Measurements from ENCODE around the gene STAP2.
"Not testable (repeated sequence)": the region's sequence is repeated elsewhere in the genome, so short reads cannot be mapped to it uniquely, and the experiment has no call there.

The STAP2 gene

DNA sequence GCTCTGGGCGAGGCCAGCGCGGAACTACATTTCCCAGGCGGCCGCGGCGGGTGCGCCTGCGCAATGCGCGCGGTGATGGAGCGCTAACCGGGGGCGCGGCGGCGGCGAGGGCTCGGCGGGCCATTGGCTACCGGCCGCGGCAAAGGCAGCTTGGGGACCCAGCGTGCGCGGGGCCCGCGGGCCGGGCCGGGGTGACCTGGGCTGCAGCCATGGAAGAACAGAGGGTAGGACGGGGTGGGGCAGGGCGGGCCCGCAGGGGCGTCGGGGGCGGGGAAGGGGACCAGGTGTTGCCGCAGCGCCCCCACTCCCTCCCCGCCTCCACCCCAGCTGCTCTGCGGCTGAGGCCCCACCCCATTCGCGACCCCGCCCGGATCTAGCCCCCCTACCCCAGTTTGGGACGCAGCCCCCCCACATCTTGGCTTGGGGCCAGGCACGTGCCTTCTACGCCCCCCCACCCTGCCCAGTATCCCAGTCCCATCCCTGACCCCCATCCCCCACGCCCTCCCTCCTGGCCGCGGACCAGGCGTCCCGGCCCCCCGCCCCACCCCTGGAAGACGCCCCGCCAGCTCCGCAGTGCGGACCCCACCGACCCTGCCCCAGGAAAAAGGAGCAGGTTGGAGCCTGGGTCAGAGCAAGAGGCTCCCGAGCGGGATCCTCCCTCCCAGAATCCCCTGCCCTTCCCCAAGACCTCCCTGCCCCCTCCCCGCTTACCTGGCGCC lies 33.9 kb downstream of the STAP2 start, which contains the start of gene FSD1:
Gene FSD1, plus strand, starts transcription at position 61 of the 719 bp plus-strand sequence. Its CDS starts 149 bp downstream, at position 210.
- no peak for DNase-seq (ENCODE audit: low read depth, low spot score)
- no peak within 1 kb of the TSS for H3K27ac ChIP-seq

DNA sequence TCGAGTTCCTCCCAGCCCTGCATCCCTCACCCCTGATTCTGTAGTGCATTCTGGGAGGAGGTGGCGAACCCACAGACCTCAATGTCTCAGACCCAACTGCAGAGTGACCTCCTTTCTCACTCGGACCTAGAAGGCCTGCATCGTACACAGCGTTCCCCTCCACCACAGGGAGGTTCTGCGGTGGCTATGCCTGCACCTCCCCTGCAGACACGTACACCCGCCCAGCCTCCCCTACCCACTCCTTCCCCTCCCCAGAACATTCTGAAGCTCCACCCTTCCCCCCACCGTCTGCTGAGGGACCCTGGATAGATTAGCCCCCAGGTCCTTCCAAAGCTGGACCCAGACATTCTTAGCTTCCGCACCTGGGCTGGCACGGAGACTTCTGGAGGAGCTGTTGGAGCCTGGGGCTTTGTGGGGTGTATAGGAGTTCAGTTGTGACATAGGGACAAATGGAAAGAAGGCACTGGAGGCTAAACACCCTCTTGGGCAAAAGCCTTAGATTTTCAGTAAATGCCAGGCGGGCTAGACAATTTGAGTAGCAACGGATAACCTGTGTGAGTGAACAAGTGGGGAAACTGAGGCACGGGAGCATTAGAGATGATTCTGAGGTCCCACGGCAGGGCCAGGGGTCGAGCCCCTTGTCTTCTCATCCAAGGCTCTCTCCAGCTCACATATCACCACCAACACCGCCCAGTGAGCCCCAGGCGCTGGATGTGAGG lies 34.6 kb downstream of the STAP2 start:
- no peak overlapping the region for H3K27ac ChIP-seq
- no peak for DNase-seq (ENCODE audit: low read depth, low spot score)

DNA sequence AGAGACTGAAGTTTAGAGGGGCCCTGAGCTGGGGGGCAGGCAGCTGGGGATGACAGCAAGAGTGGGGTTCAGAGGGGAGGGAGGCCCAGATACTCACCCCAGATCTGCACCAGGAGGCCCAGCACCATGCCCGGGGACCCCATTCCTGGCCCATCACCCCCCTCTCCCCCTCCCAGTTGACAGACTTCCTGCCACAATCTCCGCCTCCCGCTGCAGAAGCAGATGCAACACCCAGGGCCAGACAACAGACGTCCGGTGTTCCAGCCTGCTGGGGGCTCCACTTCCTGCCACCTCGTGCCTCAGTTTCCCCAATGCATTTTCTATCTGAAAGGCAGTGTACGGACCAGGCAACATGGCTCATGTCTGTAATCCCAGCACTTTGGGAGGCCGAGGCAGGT lies 36.4 kb downstream of the STAP2 start, which contains the start of gene TMIGD2:
Gene TMIGD2, minus strand, starts transcription at position 147 of the 398 bp plus-strand sequence. Its CDS starts 4 bp downstream, at position 143.
- no peak for DNase-seq (ENCODE audit: low read depth, low spot score)
- no peak within 1 kb of the TSS for H3K27ac ChIP-seq

DNA sequence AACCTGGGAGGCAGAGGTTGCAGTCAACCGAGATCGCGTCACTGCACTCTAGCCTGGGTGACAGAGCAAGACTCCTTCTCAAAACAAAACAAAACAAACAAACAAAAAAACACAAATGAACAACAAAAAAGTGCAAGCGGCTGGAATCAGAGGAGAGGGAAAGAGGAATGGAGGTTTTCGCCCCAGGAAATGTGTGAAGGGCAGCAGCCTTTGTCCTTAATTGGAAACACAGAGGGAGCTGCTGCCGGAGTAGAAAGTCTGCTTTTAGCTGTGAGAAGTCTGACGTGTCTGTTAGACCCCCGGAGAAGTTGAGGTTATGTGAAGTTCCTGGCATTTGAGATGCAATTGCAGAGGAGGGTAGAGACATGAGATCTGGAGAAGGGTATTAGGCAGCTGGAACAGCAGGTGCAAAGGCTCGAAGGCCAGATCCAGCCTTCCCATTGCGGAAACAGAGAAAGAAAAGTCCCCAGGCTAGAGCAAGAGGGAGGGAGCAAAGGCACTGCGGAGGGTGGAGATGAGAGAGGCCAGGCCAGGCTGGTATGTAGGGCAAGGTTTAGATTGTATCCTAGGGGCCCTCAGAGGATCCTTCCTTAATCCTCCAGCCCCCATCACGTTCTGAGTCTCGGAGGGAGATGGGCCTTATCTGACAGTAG lies 36.9 kb downstream of the STAP2 start:
- no peak overlapping the region for H3K27ac ChIP-seq

DNA sequence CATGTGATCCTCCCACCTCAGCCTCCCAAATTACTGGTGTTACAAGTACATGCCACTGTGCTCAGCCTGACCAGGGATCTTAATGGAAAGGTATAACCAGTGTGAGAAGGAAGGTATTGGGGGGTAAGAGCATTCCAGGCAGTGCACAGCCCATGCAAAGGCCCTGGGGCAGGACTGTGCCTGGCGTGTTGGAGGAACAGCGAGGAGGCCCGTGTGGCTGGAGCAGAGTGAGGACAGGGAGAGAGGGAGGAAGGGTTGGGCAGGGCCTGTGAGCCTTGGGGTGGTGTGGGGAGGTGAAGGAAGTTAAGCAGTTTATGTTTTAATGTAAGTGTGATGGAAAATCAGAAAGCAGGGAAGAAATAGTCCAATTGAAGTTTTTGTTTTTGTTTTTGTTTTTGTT lies 38.0 kb downstream of the STAP2 start:
- DNase-seq (ENCODE audit: low read depth, low spot score) = no peak

More for the DNA sequence above, 36.9 kb downstream of the STAP2 start:
- no peak for DNase-seq (ENCODE audit: low read depth, low spot score)

DNA sequence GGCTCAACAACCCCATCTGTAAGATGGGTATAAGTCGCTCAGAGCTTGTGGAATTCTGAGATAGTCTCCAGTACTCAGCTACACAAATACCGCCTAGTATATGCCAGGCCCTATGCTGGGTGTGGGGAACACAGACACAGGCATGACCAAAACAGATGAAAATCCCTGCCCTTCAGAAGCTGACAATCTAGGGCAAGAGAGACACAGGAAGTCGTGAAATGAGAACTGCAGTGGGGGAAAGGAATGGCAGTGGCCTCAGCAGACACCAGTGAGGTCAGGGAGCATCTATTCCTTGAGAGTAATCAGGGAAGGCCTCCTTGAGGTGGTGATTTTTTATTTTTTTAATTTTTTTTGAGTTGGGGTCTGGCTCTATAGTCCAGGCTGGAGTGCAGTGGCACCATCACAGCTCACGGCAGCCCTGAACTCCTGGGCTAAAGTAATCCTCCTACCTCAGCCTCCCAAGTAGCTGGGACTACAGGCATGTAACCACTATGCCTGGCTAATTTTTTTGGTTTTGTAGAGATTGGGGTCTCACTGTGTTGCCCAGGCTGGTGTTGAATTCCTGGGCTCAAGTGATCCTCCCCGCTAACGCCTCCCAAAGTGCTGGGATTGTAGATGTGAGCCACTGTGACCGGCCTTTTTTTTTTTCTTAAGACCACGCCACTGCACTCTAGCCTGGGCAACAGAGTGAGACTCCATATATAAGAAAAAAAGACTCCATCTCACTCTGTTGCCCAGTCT lies 39.6 kb downstream of the STAP2 start:
- no peak overlapping the region for H3K27ac ChIP-seq
- no peak for DNase-seq (ENCODE audit: low read depth, low spot score)

More for the DNA sequence above, 38.0 kb downstream of the STAP2 start:
- H3K27ac ChIP-seq = no peak overlapping the region

DNA sequence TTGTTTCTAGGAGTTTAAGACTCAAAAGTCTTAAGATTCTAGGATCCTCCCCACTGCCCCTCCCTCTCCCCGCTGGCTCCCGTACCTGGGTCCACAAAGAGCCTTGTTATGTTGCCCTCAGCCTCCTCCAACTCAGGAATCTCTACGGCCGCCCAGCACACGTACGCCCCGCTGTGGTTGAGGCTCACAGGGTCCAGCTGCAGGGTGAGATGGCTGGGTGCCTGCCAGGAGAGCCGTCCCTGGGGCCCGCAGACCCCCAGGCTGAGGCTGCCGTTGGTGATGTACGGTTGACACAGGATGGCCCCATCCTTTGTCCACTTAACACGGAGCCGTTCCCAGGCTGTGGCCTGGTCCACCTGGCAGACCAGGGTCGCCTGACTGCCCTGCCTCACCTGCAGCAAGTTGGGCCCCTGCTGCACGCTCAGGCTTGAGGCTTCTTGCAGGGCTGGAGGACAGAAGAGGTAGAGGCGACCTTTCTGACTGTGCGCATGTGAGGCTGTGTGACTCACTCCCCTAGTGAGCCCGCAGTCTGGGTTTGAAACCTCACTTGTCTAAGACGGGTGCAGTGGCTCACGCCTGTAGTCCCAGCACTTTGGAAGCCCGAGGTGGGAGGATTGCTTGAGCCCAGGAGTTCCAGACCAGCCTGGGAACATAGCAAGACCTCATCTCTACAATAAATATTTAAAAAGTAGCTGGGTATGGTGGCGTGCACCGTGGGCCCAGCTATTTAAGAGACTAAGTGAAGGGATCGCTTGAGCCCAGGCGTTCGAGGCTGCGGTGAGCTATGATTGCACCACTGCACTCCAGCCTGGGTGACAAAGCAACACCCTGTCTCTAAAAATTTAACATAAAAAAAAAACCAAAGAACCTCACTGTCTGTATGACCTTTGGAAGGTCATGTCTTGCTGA lies 40.5 kb downstream of the STAP2 start:
- H3K27ac ChIP-seq = no peak overlapping the region

DNA sequence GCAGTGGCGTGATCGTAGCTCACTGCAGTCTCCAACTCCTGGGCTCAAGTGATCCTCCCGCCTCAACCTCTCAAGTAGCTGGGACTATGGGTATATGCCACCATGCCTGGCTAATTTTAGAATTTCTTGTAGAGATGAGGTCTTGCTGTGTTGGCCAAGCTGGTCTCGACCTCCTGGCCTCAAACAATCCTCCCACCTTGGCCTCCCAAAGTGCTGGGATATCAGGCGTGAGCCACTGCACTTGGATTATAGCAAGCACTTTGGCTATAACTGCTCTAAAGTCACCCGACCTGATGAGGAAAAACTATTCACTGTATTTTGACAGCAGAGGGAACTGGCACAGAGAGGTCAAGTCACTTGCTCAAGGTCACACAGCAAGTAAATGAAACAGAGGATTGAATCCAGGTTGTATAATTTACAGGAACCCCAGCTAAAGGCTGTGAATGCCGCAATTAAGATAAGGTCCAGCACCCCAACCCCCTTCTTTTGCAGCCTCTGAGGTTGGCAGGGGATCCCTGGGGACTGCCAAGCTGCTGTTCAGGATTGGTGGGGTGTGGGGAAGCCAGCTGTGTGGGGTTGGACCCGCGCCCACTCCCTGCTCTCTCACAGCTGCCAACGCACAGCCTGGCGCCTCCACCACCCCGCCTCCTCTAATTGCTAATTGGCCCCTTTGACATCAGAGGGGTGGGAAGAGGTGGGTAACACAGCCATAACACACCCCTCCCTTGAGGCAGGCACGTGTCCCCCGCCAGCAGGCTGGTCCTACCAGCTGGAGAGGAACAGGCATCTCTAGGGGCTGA lies 42.5 kb downstream of the STAP2 start:
- H3K27ac ChIP-seq = no peak overlapping the region
- DNase-seq (ENCODE audit: low read depth, low spot score) = no peak

More for the DNA sequence above, 40.5 kb downstream of the STAP2 start:
- no peak for DNase-seq (ENCODE audit: low read depth, low spot score)

DNA sequence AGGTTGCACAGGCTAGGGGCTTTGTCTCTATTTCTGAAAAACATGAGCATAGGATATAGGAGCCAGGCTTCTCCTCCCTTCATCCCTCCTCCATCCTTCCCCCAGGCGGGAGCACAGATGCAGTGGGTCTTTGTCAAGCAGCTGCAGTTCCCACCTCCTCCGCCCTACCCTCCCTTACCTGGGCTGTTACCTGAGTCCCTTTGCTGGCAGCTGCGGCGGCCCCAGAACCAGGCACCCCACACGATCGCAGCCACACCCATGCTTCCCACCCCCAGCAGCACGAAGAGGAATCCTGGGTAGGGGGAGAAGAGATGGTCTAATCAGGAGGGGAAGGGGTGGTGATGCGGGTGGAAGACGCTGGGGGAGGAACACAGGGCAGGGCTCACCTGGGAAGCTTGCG lies 44.2 kb downstream of the STAP2 start:
- no peak for DNase-seq (ENCODE audit: low read depth, low spot score)
- H3K27ac ChIP-seq = no peak overlapping the region

DNA sequence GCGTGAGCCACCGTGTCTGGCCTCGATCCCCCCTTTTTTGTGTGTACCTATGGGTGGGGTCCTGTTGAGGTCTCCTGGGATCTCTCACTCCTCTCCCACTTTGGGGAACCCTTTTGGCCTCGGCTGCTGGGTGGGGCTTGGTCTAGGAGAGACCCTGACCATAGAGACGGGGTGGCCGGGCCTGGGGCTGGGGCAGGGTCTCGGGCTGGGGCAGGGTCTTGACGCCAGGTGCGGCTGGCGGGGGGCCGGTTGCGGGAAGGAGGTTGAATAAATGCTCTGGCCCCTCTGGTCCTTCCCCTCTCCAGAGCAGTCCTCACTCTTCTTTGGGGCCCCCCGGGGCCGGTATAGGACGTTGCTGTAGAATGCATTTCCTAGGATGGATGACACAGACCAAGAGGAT lies 46.1 kb downstream of the STAP2 start:
- no peak for DNase-seq (ENCODE audit: low read depth, low spot score)
- H3K27ac ChIP-seq = no peak overlapping the region

DNA sequence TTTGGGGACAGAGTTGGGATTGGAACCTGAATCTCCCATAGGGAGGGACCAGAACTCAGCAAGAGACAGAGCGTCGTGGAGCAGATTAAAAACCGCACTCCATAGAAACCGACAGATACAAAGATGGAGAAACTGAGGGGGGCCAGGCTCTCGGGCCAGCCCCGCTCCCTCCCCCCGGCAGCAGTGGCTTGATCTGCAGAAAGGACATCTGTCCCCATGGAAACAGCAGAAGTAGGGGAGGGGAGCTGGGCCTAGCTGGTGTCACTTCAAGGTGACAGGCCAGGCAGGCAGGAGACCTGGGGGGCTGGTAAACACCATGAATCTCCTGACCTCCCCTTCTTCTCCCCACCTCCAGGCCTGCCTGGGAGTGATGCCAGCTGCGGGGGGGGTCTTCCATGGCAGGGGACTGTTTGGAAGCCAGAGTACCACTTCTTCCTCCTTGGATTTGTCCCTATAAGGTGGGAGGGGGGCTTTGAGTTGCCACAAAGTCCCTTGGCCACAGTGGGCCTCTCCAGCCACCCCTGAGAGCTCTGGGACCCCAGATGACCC lies 47.4 kb downstream of the STAP2 start:
- H3K27ac ChIP-seq = no peak overlapping the region
- DNase-seq (ENCODE audit: low read depth, low spot score) = no peak

DNA sequence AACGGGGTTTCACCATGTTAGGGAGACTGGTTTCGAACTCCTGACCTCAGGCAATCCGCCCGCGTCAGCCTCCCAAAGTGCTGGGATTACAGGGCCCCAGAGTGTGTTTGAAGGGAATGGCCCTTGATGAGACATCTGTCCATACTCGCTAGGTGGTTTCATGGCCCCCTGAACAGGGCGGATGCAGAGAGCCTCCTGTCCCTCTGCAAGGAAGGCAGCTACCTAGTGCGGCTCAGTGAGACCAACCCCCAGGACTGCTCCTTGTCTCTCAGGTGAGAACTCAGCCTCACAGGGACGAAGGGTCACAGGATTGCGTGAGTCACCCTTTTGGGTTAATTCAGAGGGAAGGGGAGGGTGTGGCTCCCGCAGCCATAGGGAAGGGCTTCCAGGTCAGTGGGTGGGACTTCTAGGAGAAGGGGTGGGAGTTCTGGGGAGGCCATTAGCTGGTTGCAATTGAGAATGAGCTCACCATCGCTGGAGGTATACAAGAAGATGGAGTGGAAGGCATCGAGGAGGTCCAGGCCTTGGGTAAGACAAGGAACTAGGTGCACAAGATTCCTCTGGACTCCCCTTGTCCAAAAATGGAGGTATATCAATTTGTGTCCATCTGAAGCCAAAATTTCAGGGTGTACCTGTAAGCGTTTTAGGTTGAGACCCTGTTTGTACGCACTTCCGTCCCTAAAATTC lies 50.4 kb downstream of the STAP2 start:
- H3K27ac ChIP-seq = no peak overlapping the region
- no peak for DNase-seq (ENCODE audit: low read depth, low spot score)

DNA sequence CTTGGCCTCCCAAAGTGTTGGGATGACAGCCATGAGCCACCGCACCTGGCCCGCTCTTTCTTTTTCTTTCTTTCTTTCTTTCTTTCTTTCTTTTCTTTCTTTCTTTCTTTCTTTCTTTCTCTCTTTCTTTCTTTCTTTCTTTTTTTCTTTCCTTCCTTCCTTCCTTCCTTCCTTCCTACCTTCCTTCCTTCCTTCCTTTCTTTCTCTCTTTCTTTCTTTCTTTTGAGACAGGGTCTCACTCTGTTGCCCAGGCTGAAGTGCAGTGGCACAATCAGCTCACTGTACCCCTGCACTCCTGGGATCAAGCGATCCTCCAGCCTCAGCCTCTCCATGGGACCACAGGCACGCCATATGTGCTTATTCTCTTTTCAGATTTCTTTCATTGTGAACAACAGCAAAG lies 52.5 kb downstream of the STAP2 start:
- DNase-seq (ENCODE audit: low read depth, low spot score) = not testable (repeated sequence)

DNA sequence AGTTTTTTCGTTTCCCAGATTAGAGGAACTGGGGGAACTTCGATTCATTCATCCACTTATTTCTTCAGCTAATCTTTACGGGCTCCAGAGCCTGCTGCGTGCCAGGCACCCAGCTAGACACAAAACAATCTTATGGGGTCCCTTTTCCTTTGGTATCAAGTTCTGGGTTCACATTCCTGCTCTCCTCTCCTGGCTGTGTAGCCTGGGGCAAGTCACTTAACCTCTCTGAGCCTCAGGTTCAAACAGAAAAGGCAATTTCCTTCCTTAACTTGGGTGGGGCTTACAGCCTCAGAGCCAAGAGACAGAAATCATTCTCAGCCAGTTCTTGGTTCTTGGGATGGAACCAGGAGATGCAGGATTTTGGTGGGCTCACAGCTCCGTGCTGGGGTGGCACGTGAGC lies 53.7 kb downstream of the STAP2 start:
- H3K27ac ChIP-seq = no peak overlapping the region
- DNase-seq (ENCODE audit: low read depth, low spot score) = no peak

More for the DNA sequence above, 52.5 kb downstream of the STAP2 start:
- H3K27ac ChIP-seq = not testable (repeated sequence)

DNA sequence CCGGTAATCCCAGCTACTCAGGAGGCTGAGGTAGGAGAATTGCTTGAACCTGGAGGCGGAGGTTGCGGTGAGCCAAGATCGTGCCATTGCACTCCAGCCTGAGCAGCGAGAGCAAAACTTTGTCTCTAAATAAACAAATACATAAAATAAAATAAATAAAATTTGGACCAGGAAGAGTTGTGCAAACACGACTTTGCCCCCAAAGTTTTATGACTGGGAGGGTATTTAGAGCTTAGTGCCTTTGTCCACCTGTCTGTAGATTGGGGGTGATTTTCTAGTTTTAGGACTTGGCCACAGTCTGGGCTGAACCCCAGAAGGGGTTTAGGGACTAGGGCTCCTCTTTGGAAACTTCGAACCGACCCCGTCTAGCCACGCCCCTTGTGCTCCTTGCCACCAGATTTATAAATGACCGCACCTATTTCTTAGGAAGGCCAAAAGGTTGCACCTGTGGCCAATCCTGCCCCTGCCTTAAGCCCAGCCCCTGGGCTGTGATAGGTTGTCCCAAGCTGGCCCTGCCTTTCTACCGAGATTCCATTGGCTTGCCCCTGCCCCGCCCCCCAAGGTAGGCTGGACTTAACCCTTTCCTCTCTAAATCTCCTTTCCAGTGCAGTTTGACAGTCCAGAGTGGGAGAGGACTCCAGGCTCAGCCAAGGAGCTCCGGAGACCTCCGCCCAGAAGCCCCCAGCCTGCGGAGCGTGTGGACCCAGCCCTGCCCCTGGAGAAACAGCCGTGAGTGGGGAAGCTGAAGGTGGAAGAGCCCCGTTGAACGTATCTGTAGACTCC lies 54.3 kb downstream of the STAP2 start:
- H3K27ac ChIP-seq = no peak overlapping the region
- no peak for DNase-seq (ENCODE audit: low read depth, low spot score)

DNA sequence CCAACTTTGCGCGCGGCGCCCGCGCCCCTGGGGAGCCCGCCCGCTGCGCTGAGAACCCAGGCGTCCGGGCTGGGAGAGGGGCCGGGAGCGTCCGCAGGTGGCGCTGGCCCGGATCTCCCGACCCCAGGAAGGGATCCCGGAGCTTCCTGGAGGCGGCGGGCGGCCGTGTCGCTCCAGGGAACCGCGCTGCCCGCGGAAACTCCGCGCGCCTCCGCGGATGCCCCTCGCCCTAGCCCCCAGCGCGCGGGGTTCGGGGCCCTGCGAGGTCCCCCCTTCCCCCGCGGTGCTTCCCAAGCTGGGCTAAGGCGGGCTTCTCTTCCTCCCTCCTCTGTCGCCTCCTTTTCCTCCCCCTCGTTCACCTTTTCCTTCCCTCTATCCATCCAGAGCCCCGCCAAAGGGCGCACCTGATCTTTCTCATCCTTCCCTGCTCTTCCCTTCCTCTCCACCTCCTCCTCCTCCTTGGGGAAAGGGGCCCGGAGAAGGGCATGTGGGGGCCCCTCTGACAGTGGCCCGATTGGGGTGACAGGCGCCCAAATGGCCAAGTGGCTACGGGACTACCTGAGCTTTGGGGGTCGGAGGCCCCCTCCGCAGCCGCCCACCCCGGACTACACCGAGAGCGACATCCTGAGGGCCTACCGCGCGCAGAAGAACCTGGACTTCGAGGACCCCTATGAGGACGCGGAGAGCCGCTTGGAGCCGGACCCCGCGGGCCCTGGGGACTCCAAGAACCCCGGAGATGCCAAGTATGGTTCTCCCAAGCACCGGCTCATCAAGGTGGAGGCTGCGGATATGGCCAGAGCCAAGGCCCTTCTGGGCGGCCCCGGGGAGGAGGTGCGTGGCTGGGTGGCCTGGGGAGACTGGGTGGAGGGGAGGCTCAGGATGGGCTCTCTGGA lies 58.9 kb downstream of the STAP2 start:
- no peak overlapping the region for H3K27ac ChIP-seq
- no peak for DNase-seq (ENCODE audit: low read depth, low spot score)
